Measurements from ENCODE around the gene ZNF701. TPM values are rescaled to one million over a fixed set of nuclear protein-coding genes. Genes with fewer than 3 reads are reported as not detected.

Gene ZNF701
- total and polyA plus RNA-seq, 2 of the 8 experiments (the other 6 are each of a cell fraction or from before 2014, with no cell fraction given): 4.9 to 18.7 TPM

DNA sequence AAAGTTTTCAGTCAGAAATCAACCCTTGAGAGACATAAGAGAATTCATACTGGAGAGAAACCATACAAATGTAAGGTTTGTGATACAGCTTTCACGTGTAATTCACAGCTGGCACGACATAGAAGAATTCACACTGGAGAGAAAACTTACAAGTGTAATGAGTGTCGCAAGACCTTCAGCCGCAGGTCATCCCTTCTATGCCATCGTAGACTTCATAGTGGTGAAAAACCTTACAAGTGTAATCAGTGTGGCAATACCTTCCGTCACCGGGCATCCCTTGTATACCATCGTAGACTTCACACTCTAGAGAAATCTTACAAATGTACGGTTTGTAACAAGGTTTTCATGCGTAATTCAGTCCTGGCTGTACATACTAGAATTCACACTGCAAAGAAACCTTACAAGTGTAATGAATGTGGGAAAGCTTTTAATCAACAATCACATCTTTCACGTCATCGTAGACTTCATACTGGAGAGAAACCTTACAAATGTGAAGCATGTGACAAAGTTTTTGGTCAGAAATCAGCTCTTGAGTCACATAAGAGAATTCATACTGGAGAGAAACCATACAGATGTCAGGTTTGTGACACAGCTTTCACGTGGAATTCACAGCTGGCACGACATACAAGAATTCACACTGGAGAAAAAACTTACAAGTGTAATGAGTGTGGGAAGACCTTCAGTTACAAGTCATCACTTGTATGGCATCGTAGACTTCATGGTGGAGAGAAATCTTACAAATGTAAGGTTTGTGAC lies 15.7 kb upstream of the ZNF701 start:
- Histone ChIP-seq H3K4me3 (ENCODE audit: extremely low read depth in 1 of 4, insufficient read depth in 2 of 4, low read depth in 3 of 4, low read length in 4 of 4) (no peak overlapping the region), H3K23ac (ENCODE audit: insufficient read length) (no peak overlapping the region), H3K27me3 (replicated peaks in 1 of 4; ENCODE audit: control insufficient read depth in 3 of 4, extremely low read depth in 1 of 4, insufficient read depth in 3 of 4, low read length in 3 of 4) (no peaks in the 10 kb centered on the region), H3K79me2 (ENCODE audit: control insufficient read depth in 1 of 2, insufficient read depth in 2 of 2, low read length in 2 of 2) (no peaks in the 10 kb centered on the region), H4K5ac (ENCODE audit: insufficient read length, low read depth, low read length) (no peak overlapping the region), H4K8ac (ENCODE audit: extremely low read depth, insufficient read depth, low read length) (no peak overlapping the region), H2AFZ (ENCODE audit: low read length) (no peak overlapping the region), H2BK12ac (ENCODE audit: low read depth, low read length) (no peak overlapping the region), H2BK15ac (ENCODE audit: low read length) (no peak overlapping the region), H3K23me2 (ENCODE audit: low read depth, low read length) (no peaks in the 10 kb centered on the region), H3K4me1 (replicated peaks in 1 of 4; ENCODE audit: control insufficient read depth in 3 of 4, insufficient read depth in 4 of 4, low read length in 3 of 4) (peaks cover 0 to 6% (median under 1%) of the 10 kb centered on the region in 4 experiments; a peak in 3 of 7 replicates), H2BK5ac (ENCODE audit: low read depth, low read length) (no peak overlapping the region), H3K56ac (replicated peaks; ENCODE audit: insufficient read length, low read depth, low read length) (no peak overlapping the region), H3K9me3 (ENCODE audit: insufficient read depth in 2 of 2, low read depth in 1 of 2, low read length in 1 of 2) (peaks cover 21 to 23% of the 10 kb centered on the region in 2 experiments), H2BK20ac (ENCODE audit: low read length) (no peak overlapping the region), H3K27ac (ENCODE audit: low read depth, low read length) (no peak overlapping the region), H3K9ac (replicated peaks in 1 of 4; ENCODE audit: extremely low read depth in 1 of 4, low read depth in 3 of 4, low read length in 3 of 4) (no peak overlapping the region), H3K79me1 (ENCODE audit: low read depth, low read length) (peaks cover 2% of the 10 kb centered on the region; the same call in 1 of the 2 replicates), H4K20me1 (replicated peaks in 1 of 2; ENCODE audit: control insufficient read depth in 1 of 2, insufficient read depth in 2 of 2, low read length in 2 of 2) (no peaks in the 10 kb centered on the region), H3K14ac (ENCODE audit: insufficient read length) (no peak overlapping the region), H4K91ac (replicated peaks; ENCODE audit: insufficient read length, low read length) (no peak overlapping the region), H3K4ac (replicated peaks; ENCODE audit: insufficient read length, low read depth, low read length) (no peak overlapping the region), H3K36me3 (ENCODE audit: control insufficient read depth in 2 of 4, insufficient read depth in 4 of 4, low read length in 3 of 4) (peaks cover 13 to 52% (median 36%) of the 10 kb centered on the region in 4 experiments), H2BK120ac (replicated peaks; ENCODE audit: low read depth, low read length) (no peak overlapping the region), H3K18ac (ENCODE audit: extremely low read depth, low read length) (no peak overlapping the region), H2AK5ac (ENCODE audit: low read depth, low read length) (no peak overlapping the region), H3K4me2 (ENCODE audit: insufficient read depth in 1 of 2, low read depth in 2 of 2, low read length in 2 of 2) (no peak overlapping the region)
- POLR2A ChIA-PET (ENCODE audit: partially characterized antibody): no interaction called here
- CTCF ChIA-PET (ENCODE audit: partially characterized antibody): no interaction called here
- FAIRE-seq (no peak), DNase-seq (ENCODE audit: low read depth in 1 of 2, low spot score in 2 of 2) (no peak)
- 95% methylated on average over 15 of the region's 15 CpGs; no CpG with 5 or more reads in 1 of the 2 experiments for WGBS, 2 experiments (ENCODE audit: extremely low coverage in 1 of 2, insufficient coverage in 1 of 2, insufficient read length in 1 of 2, insufficient replicate concordance in 2 of 2, low coverage in 1 of 2, low lambda C conversion rate in 2 of 2, missing lambda C conversion rate in 1 of 2)
- TF ChIP-seq EGR1 (IDR thresholded peaks at IDR 0.05; ENCODE audit: borderline replicate concordance, low read depth, low read length) (no peak), ZNF274 (IDR thresholded peaks at IDR 0.05; ENCODE audit: borderline replicate concordance, extremely low read depth, low read length) (peak; percentile 70; the same call in 1 of the 2 replicates)
- TF ChIP-seq, protein P1, sequence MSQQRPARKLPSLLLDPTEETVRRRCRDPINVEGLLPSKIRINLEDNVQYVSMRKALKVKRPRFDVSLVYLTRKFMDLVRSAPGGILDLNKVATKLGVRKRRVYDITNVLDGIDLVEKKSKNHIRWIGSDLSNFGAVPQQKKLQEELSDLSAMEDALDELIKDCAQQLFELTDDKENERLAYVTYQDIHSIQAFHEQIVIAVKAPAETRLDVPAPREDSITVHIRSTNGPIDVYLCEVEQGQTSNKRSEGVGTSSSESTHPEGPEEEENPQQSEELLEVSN (IDR thresholded peaks at IDR 0.05): no peak
